Measurements from ENCODE around the gene GBF1. TPM values are rescaled to one million over a fixed set of nuclear protein-coding genes. Genes with fewer than 3 reads are reported as not detected.

GBF1 gene
- total and polyA plus RNA-seq, 10 donors, result 5.8 to 42.1 (median 38.6) TPM

- no peak for DNase-seq
- Histone ChIP-seq H3K4me1 (peaks cover 25 to 50% (median 44%) of the 10 kb centered on the region in 6 donors), H3K4me3 (peak overlapping the region; percentile 83 to 98 (median 96)), H3K27me3 (replicated peaks in 1 of 7) (peaks cover 0 to 33% (median 22%) of the 10 kb centered on the region in 7 donors), H3K36me3 (peaks cover 0 to 26% (median 17%) of the 10 kb centered on the region in 6 donors), H3K27ac (peak overlapping the region; percentile 85 to 96 (median 92)), H3K9me3 (no peaks in the 10 kb centered on the region)
- intact Hi-C loops (cut with DNase I; ENCODE audit: low total_unique reads), result no loop called here
- TF ChIP-seq POLR2AphosphoS5 (IDR thresholded peaks at IDR 0.05) (no peak), CTCF (IDR thresholded peaks at IDR 0.05 in 8 of 11, conservative IDR thresholded peaks at IDR 0.05 in 3 of 11) (no peak), POLR2A (IDR thresholded peaks at IDR 0.05) (no peak)
- 0 to 1% (median 0%) methylated on average over 7 to 14 of the region's 14 CpGs for WGBS, 5 donors
These were observed 176.1 kb downstream of the GBF1 start for GRCh38 chr10:102421507-102421756.

- Histone ChIP-seq H3K4me1 (peaks cover 25 to 50% (median 44%) of the 10 kb centered on the region in 6 donors), H3K36me3 (peaks cover 0 to 26% (median 17%) of the 10 kb centered on the region in 6 donors), H3K27ac (peak overlapping the region; percentile 85 to 96 (median 92)), H3K4me3 (peak overlapping the region; percentile 83 to 98 (median 96)), H3K27me3 (replicated peaks in 1 of 7) (peaks cover 0 to 28% (median 17%) of the 10 kb centered on the region in 7 donors), H3K9me3 (no peaks in the 10 kb centered on the region)
- intact Hi-C loops (cut with DNase I; ENCODE audit: low total_unique reads), result no loop called here
- DNase-seq, result peak; percentile 88
- WGBS, 5 donors, result 1 to 2% (median 1%) methylated on average over 20 to 62 of the region's 62 CpGs
- TF ChIP-seq POLR2AphosphoS5 (IDR thresholded peaks at IDR 0.05), result peak; percentile 56 to 67 (median 59)
- TF ChIP-seq POLR2A (IDR thresholded peaks at IDR 0.05), result no peak
These were observed 176.6 kb downstream of the GBF1 start for GRCh38 chr10:102421757-102422512.

GRCh38 chr10:102422545-102423129 lies 177.3 kb downstream of the GBF1 start:
- H3K27me3 ChIP-seq (replicated peaks in 1 of 7), result peaks cover 0 to 20% (median 12%) of the 10 kb centered on the region in 7 donors
- H3K36me3 ChIP-seq, result peaks cover 0 to 26% (median 17%) of the 10 kb centered on the region in 6 donors
- WGBS, 5 donors, result 6 to 12% (median 10%) methylated on average over 3 to 28 of the region's 28 CpGs
- no peaks in the 10 kb centered on the region for H3K9me3 ChIP-seq
- intact Hi-C loops (cut with DNase I; ENCODE audit: low total_unique reads), result no loop called here
- peak; percentile 96 for DNase-seq
- peak in 1 of 3 donors; percentile 23 for TF ChIP-seq POLR2A (IDR thresholded peaks at IDR 0.05)
- peak; percentile 69 to 89 (median 82) for TF ChIP-seq CTCF (IDR thresholded peaks at IDR 0.05 in 8 of 11, conservative IDR thresholded peaks at IDR 0.05 in 3 of 11)
- peak; percentile 83 to 90 (median 87) for TF ChIP-seq POLR2AphosphoS5 (IDR thresholded peaks at IDR 0.05)
- H3K27ac ChIP-seq, result peak overlapping the region; percentile 85 to 96 (median 92)
- peaks cover 25 to 50% (median 44%) of the 10 kb centered on the region in 6 donors for H3K4me1 ChIP-seq
- peak overlapping the region; percentile 83 to 98 (median 96) for H3K4me3 ChIP-seq

- H3K4me1 ChIP-seq, result peaks cover 25 to 48% (median 44%) of the 10 kb centered on the region in 6 donors
- peaks cover 0 to 12% (median 8%) of the 10 kb centered on the region in 7 donors for H3K27me3 ChIP-seq (replicated peaks in 1 of 7)
- H3K27ac ChIP-seq, result peak overlapping the region in 6 of 8 donors; percentile 90 to 96 (median 92)
- DNase-seq, result no peak
- H3K9me3 ChIP-seq, result no peaks in the 10 kb centered on the region
- 90 to 98% (median 94%) methylated on average over 10 to 13 of the region's 13 CpGs for WGBS, 5 donors
- H3K4me3 ChIP-seq, result peak overlapping the region in 1 of 8 donors; percentile 83
- no peak for TF ChIP-seq CTCF (IDR thresholded peaks at IDR 0.05 in 8 of 11, conservative IDR thresholded peaks at IDR 0.05 in 3 of 11)
- no peak for TF ChIP-seq POLR2AphosphoS5 (IDR thresholded peaks at IDR 0.05)
- TF ChIP-seq POLR2A (IDR thresholded peaks at IDR 0.05), result no peak
- intact Hi-C loops (cut with DNase I; ENCODE audit: low total_unique reads), result no loop called here
- peaks cover 0 to 26% (median 17%) of the 10 kb centered on the region in 6 donors for H3K36me3 ChIP-seq
These were observed 178.1 kb downstream of the GBF1 start for GRCh38 chr10:102423372-102423968.

Measured in spleen (tissue), 11 donors.